ENCODE results near the gene DEAF1.

Gene DEAF1

DNA sequence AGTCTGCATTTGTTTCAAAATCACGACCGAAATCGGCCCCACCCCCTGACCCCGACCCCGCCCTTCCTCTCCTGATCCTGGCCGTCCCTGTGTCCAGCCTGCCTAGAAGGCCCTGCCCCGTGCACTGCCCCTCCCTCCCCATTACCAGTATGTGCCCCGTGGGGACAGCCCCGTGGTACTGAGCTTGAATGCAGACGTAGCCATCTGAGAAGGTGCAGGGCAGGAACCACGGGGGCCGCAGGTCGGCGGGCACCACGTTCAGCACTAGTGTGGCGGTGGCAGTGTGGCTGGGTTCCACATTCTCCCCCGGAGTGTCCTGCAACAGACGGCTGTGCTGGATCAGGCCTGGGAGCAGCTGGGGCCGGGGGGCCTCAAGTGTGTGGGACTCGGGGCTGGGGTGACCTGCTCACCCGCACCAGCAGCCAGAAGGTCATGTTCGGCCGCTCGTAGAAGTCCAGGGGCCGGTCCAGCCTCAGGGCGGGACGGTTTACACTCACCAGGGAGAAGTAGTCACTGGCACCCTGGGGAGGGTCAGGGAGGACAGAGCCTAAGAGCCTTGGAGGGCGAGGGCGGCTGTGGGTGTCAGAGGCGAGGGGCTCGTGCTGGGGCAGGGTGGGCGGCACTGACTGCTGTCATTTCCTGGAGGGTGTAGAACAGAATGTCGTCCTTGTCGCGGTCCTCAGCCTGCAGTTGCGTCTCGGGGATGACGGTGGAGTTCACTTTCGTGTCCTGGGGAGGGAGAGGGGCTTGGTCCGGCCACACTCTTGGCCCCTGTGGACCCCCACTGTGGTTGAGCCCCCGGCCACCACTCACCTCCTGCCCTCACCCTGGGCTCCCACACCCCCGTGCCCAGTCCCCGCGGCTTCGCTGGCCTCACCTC, 73.8 kb downstream of the DEAF1 start:
- DNase-seq = peak; percentile 4

DNA sequence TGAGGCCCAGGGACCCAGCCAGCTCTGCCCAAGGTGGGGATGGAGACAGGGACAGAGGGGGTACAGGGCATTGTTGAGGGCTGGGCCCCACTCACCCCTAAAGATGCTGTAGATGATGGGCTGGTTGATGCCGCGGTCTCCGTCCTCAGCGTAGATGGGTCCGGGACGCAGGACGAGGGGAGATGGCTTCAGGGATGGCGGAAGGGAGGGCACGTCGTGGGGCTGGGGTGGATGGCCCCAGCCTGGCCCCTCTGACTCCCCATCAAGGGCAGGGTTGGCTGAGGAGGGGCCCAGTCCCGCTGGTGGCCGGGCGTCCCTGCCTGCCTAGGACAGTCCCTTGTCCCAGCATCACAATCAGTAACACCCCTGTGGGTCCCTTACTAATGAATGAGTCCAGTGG, 74.8 kb downstream of the DEAF1 start:
- no peak for DNase-seq

DNA sequence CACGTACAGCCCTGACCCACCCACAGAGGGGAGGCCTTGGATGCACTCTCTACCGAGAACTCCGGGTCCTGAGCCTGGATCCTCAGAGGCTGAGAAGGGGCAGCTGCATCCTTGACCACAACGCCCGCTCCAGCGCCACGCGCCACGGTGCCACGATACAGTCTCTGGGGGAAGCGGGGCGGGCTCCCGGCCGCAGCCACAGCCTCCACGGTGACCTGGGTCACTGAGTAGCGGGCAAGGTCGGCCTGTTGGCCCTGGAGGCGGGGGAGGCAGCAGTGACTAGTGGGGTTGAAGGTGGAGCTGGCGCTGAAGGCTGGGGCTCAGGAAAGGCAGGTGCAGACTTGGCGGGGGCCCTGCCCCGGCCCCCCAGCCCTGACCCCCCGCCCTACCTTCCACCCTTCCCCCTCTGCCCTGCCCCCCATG, 75.4 kb downstream of the DEAF1 start:
- no peak for DNase-seq

DNA sequence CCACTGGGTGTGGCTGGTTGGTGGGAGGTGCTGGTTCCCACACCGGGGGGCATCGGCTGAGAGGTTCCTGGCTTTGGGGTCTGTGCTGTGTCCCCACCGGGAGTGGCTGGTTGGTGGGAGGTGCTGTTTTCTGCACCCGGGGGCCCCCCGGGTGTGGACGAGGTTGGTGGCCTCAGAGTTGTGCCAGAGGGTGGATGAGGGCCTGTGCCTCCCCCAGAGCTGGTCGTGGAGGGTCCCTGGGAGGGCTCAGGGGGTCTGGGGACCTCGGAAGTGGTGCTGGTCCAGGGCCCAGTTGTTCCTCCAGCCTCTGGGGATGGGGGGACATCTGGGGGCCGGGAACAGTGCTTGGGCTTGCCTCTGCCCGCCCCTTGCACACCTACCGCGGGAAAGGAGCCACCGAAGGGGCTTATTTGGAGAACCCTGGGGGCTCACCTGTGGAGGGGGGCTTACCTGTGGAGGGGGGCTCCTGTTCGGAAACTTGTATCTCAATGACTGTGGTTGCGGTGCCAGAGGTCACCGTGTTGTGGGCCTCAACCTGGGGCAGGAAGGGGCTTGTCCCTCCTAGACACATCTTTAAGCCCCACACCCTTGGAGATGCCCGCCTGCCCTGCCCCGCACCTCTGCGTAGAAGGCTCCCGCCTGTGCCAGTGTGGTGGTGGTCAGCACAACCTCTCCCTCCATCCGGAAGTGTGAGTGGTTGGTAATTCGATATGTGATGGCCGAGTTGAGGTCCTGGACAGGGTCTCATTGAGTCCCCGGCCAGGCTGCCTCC, 76.0 kb downstream of the DEAF1 start:
- DNase-seq = no peak

DNA sequence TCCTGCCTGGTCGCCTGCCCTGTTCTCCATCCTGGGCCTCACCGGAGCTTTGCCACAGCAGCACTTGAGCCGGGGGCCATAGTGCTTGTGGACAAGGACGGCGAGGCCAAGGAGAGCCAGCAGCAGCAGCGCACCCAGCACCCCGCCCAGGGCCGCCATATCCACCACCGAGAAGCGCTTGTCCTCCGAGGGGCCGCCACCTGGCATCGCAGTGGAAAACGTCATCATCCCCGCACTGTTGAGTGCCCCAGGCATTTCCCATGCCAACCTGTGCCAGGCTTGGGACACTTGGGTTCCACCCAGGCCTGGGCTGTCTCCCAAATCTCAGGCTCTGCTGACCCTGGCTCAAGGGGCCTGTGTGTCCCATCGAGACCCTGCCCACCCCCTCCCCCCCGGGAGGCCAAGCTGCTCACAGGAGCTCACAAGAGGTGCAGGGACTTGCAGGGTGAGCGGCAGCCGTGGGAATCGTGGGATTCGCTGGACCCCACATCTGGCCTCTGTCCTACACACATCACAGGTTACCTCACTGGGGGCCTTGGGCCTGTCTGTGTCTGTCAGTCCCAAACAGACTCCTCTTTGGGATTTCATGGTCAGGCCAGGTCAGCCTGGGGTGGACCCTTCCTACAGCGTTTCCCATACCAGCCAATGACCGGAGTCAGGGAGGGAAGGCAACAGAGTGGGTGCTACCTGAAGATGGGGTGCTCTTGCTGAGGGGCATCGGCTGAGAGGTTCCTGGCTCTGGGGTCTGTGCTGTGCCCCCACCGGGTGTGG, 76.9 kb downstream of the DEAF1 start:
- peak; percentile 6 for DNase-seq

DNA sequence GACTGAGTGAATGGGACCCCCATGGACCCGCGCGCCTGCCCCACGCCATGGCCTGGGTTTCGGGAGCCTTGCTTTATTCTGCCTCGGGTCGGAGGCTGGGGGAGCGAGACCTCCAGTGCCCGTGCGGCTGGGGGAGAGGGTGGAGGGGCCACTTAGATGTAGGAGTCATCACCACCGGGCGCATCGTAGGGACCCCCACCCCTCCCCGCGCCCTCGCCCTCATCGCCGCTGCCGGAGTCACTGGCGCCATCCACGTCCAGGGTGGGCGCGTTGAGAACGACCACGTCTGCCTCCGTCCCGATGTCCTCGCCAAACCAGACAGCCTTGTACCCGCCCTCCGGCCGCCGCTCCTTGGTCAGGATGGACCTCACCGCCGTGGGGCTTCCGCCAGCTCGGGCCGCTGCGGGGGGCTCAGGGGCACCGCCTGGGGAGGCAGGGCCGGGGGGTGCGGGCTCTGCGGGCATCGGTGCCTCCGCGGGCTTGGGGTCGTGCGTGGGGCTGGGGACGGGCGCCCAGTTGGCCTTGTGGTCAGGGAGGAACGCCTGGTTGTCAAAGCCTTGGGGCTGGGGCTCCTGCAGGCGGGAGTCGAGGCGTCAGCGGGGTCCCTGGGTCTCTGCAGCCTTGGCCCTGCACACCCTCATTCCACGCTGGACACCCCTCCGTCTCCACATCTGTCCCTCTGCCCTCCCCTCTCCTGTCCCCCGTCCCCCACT, 77.7 kb downstream of the DEAF1 start:
- peak; percentile 6 for DNase-seq

DNA sequence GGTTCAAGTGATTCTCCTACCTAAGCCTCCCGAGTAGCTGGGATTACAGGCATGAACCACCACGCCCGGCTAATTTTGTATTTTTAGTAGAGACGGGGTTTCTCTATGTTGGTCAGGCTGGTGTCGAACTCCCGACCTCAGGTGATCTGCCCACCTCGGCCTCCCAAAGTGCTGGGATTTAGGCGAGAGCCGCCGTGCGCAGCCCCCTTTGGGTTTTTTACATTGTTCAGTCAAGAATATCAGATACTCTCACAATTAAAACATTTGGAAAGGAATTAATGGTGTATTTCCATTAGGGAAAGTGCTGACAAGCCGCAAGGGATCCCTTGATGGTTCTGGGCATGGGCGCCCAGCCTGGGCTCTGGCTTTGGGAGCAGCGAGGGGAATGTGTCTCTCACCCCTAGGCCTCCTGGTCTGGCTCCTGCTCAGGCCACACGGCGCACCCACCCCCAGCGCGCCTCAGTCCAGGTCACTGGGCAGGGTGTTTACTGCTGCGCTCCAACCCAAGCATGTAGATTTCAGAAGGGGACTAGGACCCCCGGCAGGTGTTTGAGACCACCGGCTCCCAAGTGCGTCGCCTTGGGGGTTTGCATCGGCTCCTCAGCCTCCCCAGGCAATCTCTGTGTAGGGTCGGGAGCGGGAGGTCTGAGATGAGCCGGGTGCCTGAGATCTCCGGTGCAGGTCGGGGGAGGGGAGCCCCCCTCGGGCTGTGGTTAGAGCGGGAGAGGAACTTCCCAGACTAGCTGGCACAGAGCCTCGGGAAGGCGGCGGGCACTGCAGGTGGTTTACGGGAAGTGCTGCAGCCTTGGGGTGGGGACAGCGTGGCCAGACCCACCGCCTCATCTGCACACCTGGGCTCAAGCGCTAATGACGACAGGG, 78.5 kb downstream of the DEAF1 start:
- DNase-seq = peak; percentile 3

DNA sequence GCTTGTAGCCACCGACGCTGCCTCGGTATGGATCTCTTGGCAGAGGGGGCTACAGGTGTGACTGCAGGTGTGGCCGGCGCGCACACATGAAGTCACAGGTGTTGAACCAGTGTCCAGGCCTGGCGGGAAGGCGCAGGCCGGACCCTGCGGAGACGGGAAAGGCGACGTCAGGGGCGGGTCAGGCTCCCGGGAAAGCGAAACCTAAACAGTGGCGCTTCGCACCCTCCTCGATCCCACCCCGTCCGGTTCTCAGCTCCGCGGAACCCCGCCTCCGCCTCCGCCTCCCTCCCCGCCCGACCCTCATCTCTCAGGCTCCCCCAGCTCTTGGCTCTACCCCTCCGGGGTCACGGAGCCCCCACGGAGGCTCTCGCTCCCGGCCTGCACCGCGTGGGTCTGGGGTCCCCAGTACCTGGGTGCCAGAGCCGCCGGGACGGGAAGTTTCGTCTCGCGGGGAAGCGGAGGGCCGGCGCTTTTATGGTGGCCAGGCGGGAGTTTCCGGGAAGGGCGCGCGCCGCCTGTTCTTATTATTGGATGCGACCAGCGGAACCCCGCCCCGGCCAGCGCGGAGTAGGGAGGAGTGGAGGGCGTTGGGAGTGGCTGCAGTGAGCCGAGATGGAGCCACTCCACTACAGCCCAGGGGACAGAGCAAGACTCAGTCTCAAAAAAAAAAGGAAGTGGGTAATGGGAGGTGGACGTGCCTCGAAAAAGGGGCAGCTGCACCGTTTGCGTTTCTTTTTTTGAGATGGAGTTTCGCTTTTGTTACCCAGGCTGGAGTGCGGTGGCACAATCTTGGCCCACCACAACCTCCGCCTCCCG, 79.3 kb downstream of the DEAF1 start, which contains the start of gene IRF7:
TSS of gene IRF7 (minus strand) at position 447 of the 816 bp plus-strand sequence. CDS start 586 bp downstream, outside the sequence.
- DNase-seq = peak; percentile 88

DNA sequence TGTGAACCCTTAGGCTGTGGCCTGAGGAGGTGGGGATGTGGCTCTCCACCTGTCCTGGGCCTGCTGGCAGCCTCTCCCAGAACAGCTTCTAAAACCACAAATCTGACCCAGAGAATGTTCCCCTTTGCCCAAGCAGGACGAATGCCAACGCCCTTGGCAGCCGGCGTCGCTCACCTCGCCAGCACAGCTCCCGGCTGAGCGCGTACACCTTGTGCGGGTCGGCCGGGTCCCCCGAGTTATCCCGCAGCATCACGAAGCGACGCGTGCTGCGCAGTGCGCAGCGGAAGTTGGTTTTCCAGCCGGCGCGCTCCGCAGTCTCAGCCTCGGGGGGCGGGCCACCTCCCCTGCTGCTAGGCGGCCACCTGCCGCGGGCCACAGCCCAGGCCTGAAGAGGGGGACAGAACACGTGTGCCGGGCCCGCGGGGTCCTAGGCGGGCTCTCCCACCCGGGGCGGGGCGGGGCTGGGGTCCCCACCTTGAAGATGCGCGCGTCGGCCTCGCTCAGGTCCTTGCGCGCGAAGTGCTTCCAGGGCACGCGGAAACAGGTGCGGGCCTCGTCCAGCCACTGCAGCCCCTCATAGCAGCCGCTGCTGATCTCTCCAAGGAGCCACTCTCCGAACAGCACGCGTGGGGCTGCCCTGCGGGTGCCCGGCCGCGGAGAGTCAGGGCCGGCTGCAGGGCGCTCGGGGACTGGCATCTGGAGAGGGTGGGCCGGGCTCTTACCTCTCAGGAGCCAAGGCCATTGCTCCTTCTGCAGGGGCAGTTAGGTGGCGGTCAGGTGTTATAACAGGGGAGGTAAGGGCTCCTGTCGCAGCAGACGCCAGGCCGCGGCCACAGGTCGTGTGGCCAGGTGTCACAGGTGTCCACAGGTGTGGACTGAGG, 80.2 kb downstream of the DEAF1 start:
- DNase-seq = peak; percentile 16

DNA sequence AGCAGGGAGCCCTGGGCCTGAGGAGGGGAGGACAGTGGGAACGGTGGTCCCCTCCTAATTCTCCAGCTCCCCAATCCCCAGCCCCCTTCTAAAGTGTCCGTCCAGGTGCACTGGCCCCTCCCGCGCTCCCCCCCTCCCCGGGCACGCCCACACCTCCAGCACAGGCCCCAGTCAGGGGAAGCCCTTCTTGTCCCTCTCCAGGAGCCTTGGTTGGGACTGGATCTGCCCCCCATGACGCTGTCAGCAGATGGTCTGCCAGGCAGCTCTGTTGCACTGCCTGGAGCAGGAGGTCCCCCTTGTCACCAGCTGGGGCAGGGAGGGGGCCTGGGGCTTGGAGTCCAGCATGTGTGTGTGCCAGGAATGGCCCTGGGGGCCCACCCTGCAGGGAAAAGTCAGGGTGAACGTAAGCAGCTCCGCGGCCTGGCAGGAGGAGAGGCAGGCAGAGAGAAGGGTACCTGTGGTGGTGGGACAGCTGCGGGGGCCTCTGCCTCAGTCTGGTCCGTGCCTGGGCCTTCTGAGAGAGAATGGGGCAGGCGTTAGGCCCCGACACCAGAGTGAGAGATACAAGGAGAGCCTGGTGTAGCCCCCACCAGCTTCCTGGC, 80.9 kb downstream of the DEAF1 start:
- peak; percentile 23 for DNase-seq

DNA sequence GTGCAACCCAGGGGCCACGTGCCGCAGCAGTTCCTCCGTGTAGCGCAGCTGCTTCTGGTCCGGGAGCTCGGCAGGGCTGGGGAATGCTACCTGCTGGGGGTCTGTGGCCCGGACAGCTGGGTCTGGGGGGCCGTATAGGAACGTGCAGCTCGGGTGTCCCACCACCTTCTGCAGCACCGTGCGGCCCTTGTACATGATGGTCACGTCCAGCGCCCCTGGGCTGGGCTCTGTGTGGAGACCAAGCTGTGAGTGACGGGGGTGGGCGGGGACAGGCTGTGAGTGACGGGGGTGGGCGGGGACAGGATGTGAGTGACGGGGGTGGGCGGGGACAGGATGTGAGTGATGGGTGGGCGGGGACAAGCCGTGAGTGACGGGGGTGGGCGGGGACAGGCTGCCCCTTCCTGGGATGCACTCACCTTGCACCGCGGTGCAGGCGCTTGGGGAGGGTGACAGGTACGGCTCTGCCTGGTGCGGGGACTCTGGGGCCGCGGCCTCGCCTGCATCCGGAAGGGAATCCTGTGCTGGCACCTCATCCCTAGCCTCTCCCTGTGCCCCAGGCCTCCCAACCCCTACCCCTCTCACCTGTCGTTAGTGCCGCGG, 81.6 kb downstream of the DEAF1 start:
- peak; percentile 89 for DNase-seq

DNA sequence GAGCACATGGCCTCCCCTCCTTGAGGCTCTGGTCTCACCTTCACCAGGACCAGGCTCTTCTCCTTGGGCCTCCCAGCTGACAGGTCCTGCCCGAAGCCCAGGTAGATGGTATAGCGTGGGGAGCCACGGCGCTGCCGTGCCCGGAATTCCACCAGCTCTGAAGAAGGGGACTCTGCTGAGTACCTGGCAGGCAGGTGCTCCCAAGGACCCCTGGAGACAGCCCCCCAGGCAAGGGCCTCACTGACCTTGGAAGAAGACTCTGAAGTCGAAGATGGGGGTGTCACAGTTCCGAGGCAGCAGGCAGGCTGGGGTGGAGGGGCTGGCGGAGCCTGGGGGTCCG, 82.1 kb downstream of the DEAF1 start:
- no peak for DNase-seq

DNA sequence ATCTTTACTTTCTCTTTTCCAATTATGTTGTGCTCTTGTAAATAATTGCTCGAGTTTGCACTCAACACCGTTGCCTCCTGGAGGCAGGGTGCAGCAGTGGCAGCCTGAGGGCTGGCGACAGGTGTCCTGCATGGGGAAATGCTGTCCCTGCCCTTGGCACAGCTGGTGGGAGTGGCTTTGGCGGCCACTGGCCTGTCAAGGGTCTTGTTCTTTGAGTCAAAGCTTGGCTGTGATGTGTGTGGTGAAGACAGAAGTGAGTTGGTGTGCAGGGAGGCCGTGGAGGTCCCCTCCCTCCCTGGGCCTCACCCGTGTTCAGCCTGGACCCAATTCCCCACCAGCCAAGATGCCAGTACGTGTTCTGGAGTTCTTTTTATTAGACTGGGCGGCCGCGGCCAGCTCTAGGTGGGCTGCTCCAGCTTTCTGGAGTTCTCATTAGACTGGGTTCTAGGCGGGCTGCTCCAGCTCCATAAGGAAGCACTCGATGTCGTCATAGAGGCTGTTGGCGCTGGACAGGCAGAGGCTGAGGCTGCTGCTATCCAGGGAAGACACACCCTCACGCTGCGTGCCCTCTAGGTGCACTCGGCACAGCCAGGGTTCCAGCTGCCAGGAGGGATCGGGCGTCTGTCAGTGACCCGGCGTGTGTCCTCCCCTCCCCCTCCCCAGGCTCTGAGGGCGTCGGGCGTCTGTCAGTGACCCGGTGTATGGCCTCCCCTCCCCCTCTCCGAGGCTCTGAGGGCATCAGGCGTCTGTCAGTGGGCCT, 82.6 kb downstream of the DEAF1 start:
- peak; percentile 47 for DNase-seq

DNA sequence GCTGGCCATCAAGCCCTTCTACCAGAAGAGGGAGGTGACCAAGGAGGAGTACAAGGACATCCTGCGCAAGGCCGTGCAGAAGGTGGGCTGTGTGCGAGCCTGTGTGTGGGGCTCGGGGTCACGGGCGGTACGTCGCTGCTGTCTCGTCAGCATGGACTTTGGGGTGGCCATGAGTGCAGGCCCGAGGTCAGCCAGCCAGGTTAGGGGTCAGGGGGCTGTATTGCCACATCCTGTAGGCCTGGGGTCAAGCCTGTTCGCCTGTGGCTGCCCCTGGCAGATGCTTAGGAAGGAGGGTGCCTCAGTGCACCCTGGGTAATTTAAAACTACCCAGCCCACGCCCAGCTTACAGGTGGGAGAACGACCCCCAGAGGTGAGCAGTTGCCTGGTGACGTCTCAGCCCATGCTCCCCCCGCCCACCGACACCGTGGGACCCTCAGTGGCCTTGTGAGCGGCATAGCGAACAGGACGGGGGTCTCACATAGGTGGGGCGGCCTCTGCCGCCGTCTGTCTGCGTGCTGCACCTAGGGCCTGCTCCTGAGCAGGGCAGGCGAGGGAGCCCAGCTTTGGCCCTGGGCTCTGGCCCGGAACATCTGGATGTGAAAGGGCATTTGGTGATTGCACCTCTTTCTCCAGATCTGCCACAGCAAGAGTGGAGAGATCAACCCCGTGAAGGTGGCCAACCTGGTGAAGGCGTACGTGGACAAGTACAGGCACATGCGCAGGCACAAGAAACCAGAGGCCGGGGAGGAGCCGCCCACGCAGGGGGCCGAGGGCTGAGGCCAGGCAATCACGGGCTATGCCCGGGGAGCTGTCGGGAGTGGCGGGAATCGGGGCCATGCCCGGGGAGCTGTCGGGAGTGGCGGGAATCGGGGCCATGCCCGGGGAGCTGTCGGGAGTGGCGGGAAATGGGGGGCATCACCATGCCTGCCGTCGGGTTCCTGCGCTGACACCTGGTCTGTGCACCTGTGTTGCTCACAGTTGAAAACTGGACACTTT, 83.7 kb downstream of the DEAF1 start:
- DNase-seq = peak; percentile 4

DNA sequence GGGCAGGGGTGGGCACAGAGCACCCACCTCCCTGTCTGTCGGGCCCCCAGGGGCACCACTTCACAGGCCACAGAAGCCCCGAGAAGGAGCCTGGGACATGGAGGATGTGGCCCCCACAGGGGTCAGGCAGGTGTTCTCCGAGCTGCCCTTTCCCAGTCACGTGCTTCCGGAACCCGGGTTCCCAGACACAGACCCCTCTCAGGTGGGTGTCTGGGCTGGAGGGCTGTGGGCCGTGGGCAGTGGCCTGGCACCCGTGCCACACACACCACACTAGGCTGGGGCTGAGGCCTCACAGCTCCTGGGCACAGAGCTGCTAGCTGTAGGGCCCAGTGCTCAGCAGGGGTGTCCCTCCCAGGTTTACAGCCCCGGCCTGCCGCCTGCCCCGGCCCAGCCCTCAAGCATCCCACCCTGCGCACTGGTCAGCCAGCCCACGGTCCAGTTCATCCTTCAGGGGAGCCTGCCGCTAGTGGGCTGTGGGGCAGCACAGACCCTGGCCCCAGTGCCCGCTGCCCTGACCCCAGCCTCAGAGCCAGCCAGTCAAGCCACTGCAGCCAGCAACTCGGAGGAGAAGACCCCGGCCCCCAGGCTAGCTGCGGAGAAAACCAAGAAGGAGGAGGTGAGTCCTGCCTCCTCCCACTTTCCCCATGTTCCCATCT, 84.7 kb downstream of the DEAF1 start:
- no peak for DNase-seq

DNA sequence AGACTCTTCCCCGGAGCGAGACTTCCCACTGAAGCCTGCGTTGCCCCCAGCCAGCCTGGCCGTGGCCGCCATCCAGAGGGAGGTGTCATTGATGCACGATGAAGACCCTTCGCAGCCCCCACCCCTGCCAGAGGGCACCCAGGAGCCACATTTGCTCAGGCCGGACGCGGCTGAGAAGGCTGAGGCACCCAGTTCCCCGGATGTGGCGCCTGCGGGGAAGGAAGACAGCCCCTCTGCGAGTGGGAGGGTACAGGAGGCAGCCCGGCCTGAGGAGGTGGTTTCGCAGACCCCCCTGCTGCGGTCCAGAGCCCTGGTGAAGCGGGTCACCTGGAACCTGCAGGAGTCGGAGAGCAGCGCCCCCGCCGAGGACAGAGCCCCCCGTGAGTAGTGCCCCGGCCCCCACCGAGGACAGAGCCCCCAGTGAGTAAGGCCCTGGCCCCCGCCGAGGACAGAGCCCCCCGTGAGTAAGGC, 85.6 kb downstream of the DEAF1 start:
- peak; percentile 3 for DNase-seq

Data from activated CD4-positive, alpha-beta T cell treated with anti-CD3 and anti-CD28 coated beads for 48 hours (primary cell).